ENCODE results near the gene UBL3. TPM values are rescaled to one million over a fixed set of nuclear protein-coding genes. Genes with fewer than 3 reads are reported as not detected.

UBL3 gene
- total RNA-seq, 1 experiment from 2014 or later, result 10.7 TPM

- H3K36me3 ChIP-seq (ENCODE audit: control insufficient read depth in 1 of 2, insufficient read depth in 2 of 2, low read length in 2 of 2), result no peaks in the 10 kb centered on the region
- intact Hi-C loops (cut with micrococcal nuclease), result no loop called here
- H4K20me1 ChIP-seq (ENCODE audit: insufficient read depth), result no peaks in the 10 kb centered on the region
- H3K4me2 ChIP-seq (ENCODE audit: low read length), result no peak overlapping the region
- RAD21 ChIA-PET (ENCODE audit: low non-redundant PET in 1 of 2, low total read pairs in 2 of 2, uncharacterized antibody in 2 of 2, unreplicated experiment in 2 of 2), result interaction anchor here in 1 of 2 experiments (0.7 kb wide), 1 partner anchor 32 kb away, joined by 4 read pairs; no protein-coding TSS in a partner anchor
- CTCF ChIA-PET, result no interaction called here
- no peaks in the 10 kb centered on the region for H3K9me2 ChIP-seq (ENCODE audit: insufficient read depth)
- DNase-seq (ENCODE audit: low read depth, low spot score) (no peak), ATAC-seq (no peak)
- no peaks in the 10 kb centered on the region for H3K79me2 ChIP-seq (ENCODE audit: insufficient read depth, low read length)
- no peaks in the 10 kb centered on the region for H3K27me3 ChIP-seq (ENCODE audit: insufficient read depth, low read length)
- no peaks in the 10 kb centered on the region for H3K4me1 ChIP-seq (ENCODE audit: control insufficient read depth in 1 of 2, insufficient read depth in 2 of 2, low read length in 2 of 2)
- no peak overlapping the region for H3K4me3 ChIP-seq (replicated peaks in 1 of 2; ENCODE audit: low read depth in 1 of 2, low read length in 2 of 2)
- no TSS peak for BruUV-seq (replicated peaks)
- TF ChIP-seq SRF (IDR thresholded peaks at IDR 0.05; ENCODE audit: low read depth) (no peak), POLR2AphosphoS5 (IDR thresholded peaks at IDR 0.05; ENCODE audit: low read depth, low read length) (no peak), CEBPB (IDR thresholded peaks at IDR 0.05; ENCODE audit: low read depth) (no peak), SP1 (IDR thresholded peaks at IDR 0.05; ENCODE audit: low read depth) (no peak), YY1 (IDR thresholded peaks at IDR 0.05; ENCODE audit: extremely low read depth, insufficient replicate concordance, low read depth, low read length) (no peak), EZH2phosphoT487 (IDR thresholded peaks at IDR 0.05; ENCODE audit: borderline replicate concordance) (no peak), ZFX (IDR thresholded peaks at IDR 0.05) (no peak), EZH2 (IDR thresholded peaks at IDR 0.05) (no peak)
- H3K9ac ChIP-seq (ENCODE audit: low read length), result no peak overlapping the region
- H3K27ac ChIP-seq (ENCODE audit: low read depth, low read length), result no peak overlapping the region
- POLR2A ChIA-PET, result no interaction called here
- H3K9me3 ChIP-seq (ENCODE audit: control insufficient read depth in 1 of 2, insufficient read depth in 1 of 2, low read depth in 1 of 2, low read length in 2 of 2), result no peaks in the 10 kb centered on the region
- H2AFZ ChIP-seq (ENCODE audit: low read depth, low read length, poor library complexity, severe bottlenecking), result no peak overlapping the region
Observed at GRCh38 chr13:29889111-29889510, 38.7 kb upstream of the UBL3 start.

- TF ChIP-seq JUND (IDR thresholded peaks at IDR 0.05), result no peak
- no peak for TF ChIP-seq SRF (IDR thresholded peaks at IDR 0.05; ENCODE audit: low read depth)
- no peak for TF ChIP-seq POLR2A (IDR thresholded peaks at IDR 0.05; ENCODE audit: borderline replicate concordance, extremely low read depth, insufficient read depth, insufficient read length)
- Histone ChIP-seq H3K4me2 (ENCODE audit: low read length) (no peak overlapping the region), H2AFZ (ENCODE audit: low read depth, low read length, poor library complexity, severe bottlenecking) (no peak overlapping the region), H3K79me2 (ENCODE audit: insufficient read depth, low read length) (no peaks in the 10 kb centered on the region), H3K4me1 (ENCODE audit: control insufficient read depth in 1 of 2, insufficient read depth in 2 of 2, low read length in 2 of 2) (no peaks in the 10 kb centered on the region), H3K36me3 (ENCODE audit: control insufficient read depth in 1 of 2, insufficient read depth in 2 of 2, low read length in 2 of 2) (no peaks in the 10 kb centered on the region), H3K9me3 (ENCODE audit: control insufficient read depth in 1 of 2, insufficient read depth in 1 of 2, low read depth in 1 of 2, low read length in 2 of 2) (no peaks in the 10 kb centered on the region), H3K9me2 (ENCODE audit: insufficient read depth) (no peaks in the 10 kb centered on the region), H3K4me3 (replicated peaks in 1 of 2; ENCODE audit: low read depth in 1 of 2, low read length in 2 of 2) (no peak overlapping the region), H3K27ac (ENCODE audit: low read depth, low read length) (no peak overlapping the region), H3K9ac (ENCODE audit: low read length) (no peak overlapping the region), H4K20me1 (ENCODE audit: insufficient read depth) (no peaks in the 10 kb centered on the region), H3K27me3 (ENCODE audit: insufficient read depth, low read length) (no peaks in the 10 kb centered on the region)
- ChIA-PET POLR2A (no interaction called here), CTCF (no interaction called here), RAD21 (ENCODE audit: low non-redundant PET in 1 of 2, low total read pairs in 2 of 2, uncharacterized antibody in 2 of 2, unreplicated experiment in 2 of 2) (no interaction called here)
- BruUV-seq (replicated peaks), result no TSS peak
- no peak for DNase-seq (ENCODE audit: low read depth, low spot score)
- intact Hi-C loops (cut with micrococcal nuclease), result no loop called here
- ATAC-seq, result no peak
Observed at GRCh38 chr13:29888306-29888705, 37.9 kb upstream of the UBL3 start.
